HEK293 (cell line): Measurements from ENCODE around the gene ERF.

Experiments
- ATF2 ChIP-seq: fragments of 450-650 bp; formaldehyde crosslinking; IDR thresholded peaks from 2 replicates; pipeline ENCODE4 v1.5.1; 2016; ENCODE audit warnings: missing biosample characterization, missing genetic modification characterization, low read depth
- HIC1 ChIP-seq: fragments of 450-650 bp; formaldehyde crosslinking; IDR thresholded peaks from 2 replicates; pipeline ENCODE4 v1.5.1; 2016; ENCODE audit warnings: missing biosample characterization, missing genetic modification characterization
- PBX3 ChIP-seq: sonication (generic); formaldehyde crosslinking; IDR thresholded peaks from 2 replicates; pipeline ENCODE4 v1.8.1; 2022; ENCODE audit warnings: mild to moderate bottlenecking, moderate library complexity, missing genetic modification reagents
- SCRT2 ChIP-seq: fragments of 450-650 bp; formaldehyde crosslinking; IDR thresholded peaks from 2 replicates; pipeline ENCODE4 v1.5.1; 2016; ENCODE audit warnings: missing biosample characterization, missing genetic modification characterization
- TSHZ1 ChIP-seq: fragments of 450-650 bp; formaldehyde crosslinking; IDR thresholded peaks from 2 replicates; pipeline ENCODE4 v1.5.1; 2016; ENCODE audit warnings: missing biosample characterization, missing genetic modification characterization, borderline replicate concordance
- WT1 ChIP-seq: fragments of 450-650 bp; formaldehyde crosslinking; IDR thresholded peaks from 2 replicates; pipeline ENCODE4 v1.5.1; 2016; ENCODE audit warnings: missing biosample characterization, missing genetic modification characterization
- ZBTB6 ChIP-seq: fragments of 450-650 bp; formaldehyde crosslinking; IDR thresholded peaks from 2 replicates; pipeline ENCODE4 v1.5.1; 2017; ENCODE audit warnings: missing biosample characterization, missing genetic modification characterization
- ZNF133 ChIP-seq: fragments of 450-650 bp; formaldehyde crosslinking; IDR thresholded peaks from 2 replicates; pipeline ENCODE4 v1.5.1; 2016; ENCODE audit warnings: missing biosample characterization, missing genetic modification characterization
- ZNF18 ChIP-seq: fragments of 450-650 bp; formaldehyde crosslinking; IDR thresholded peaks from 2 replicates; pipeline ENCODE4 v1.5.1; 2016; ENCODE audit warnings: missing biosample characterization, missing genetic modification characterization
- ZNF184 ChIP-seq: fragments of 450-650 bp; IDR thresholded peaks from 2 replicates; pipeline ENCODE4 v1.5.1; 2018; ENCODE audit warnings: missing biosample characterization, mild to moderate bottlenecking, missing genetic modification characterization
- ZNF2 ChIP-seq: fragments of 450-650 bp; formaldehyde crosslinking; IDR thresholded peaks from 2 replicates; pipeline ENCODE4 v1.5.1; 2016; ENCODE audit warnings: missing biosample characterization, missing genetic modification characterization
- ZNF214 ChIP-seq: fragments of 450-650 bp; formaldehyde crosslinking; IDR thresholded peaks from 2 replicates; pipeline ENCODE4 v1.5.1; 2017; ENCODE audit warnings: missing biosample characterization, mild to moderate bottlenecking, missing genetic modification characterization, borderline replicate concordance
- ZNF239 ChIP-seq: fragments of 450-650 bp; formaldehyde crosslinking; IDR thresholded peaks from 2 replicates; pipeline ENCODE4 v1.5.1; 2016; ENCODE audit warnings: missing biosample characterization, missing genetic modification characterization
- ZNF311 ChIP-seq: fragments of 450-650 bp; formaldehyde crosslinking; IDR thresholded peaks from 2 replicates; pipeline ENCODE4 v1.5.1; 2017; ENCODE audit warnings: missing biosample characterization, missing genetic modification characterization, borderline replicate concordance
- ZNF335 ChIP-seq: fragments of 450-650 bp; formaldehyde crosslinking; conservative IDR thresholded peaks from 2 replicates; pipeline ENCODE4 v1.5.1; 2016; ENCODE audit warnings: missing biosample characterization, missing genetic modification characterization
- ZNF488 ChIP-seq: fragments of 450-650 bp; formaldehyde crosslinking; IDR thresholded peaks from 2 replicates; pipeline ENCODE4 v1.5.1; 2016; ENCODE audit warnings: missing biosample characterization, missing genetic modification characterization
- ZNF558 ChIP-seq: fragments of 450-650 bp; formaldehyde crosslinking; IDR thresholded peaks from 2 replicates; pipeline ENCODE4 v1.5.1; 2016; ENCODE audit warnings: missing biosample characterization, missing genetic modification characterization
- ZNF596 ChIP-seq: fragments of 450-650 bp; IDR thresholded peaks from 2 replicates; pipeline ENCODE4 v1.5.0; 2018; ENCODE audit warnings: missing biosample characterization, mild to moderate bottlenecking, missing genetic modification characterization, moderate library complexity
- ZNF639 ChIP-seq: fragments of 450-650 bp; formaldehyde crosslinking; IDR thresholded peaks from 2 replicates; pipeline ENCODE4 v1.5.1; 2016; ENCODE audit warnings: missing biosample characterization, missing genetic modification characterization
- ZNF645 ChIP-seq: fragments of 450-650 bp; formaldehyde crosslinking; IDR thresholded peaks from 2 replicates; pipeline ENCODE4; 2016; ENCODE audit warnings: missing biosample characterization, missing genetic modification characterization
- ZNF768 ChIP-seq: fragments of 450-650 bp; formaldehyde crosslinking; IDR thresholded peaks from 2 replicates; pipeline ENCODE4 v1.5.1; 2018; ENCODE audit warnings: missing biosample characterization, mild to moderate bottlenecking, missing genetic modification characterization
- ZNF776 ChIP-seq: fragments of 450-650 bp; formaldehyde crosslinking; IDR thresholded peaks from 2 replicates; pipeline ENCODE4 v1.5.0; 2017; ENCODE audit warnings: missing biosample characterization, missing genetic modification characterization, borderline replicate concordance
- ZSCAN23 ChIP-seq: fragments of 450-650 bp; formaldehyde crosslinking; IDR thresholded peaks from 2 replicates; pipeline ENCODE4 v1.5.1; 2016; ENCODE audit warnings: missing biosample characterization, missing genetic modification characterization

ERF gene

GRCh38 chr19:42242512-42243409 is 12.2 kb downstream of the ERF start, which contains the start of gene GSK3A (continued):
- no peak for TF ChIP-seq ZNF776 (tag by site-specific recombination)
- TF ChIP-seq ZNF2 (tag by site-specific recombination), result peak; percentile 26; the same call in 1 of the 2 replicates
- no peak; the same call in 1 of the 2 replicates for TF ChIP-seq ZNF18 (tag by site-specific recombination)
- TF ChIP-seq SCRT2 (tag by site-specific recombination), result peak; percentile 81
- TF ChIP-seq ZNF133 (tag by site-specific recombination), result no peak
- TF ChIP-seq ZNF335 (tag by site-specific recombination), result peak; percentile 99
- TF ChIP-seq ZNF558 (tag by site-specific recombination), result no peak
- TF ChIP-seq ZNF596 (tag by site-specific recombination), result no peak
- TF ChIP-seq ZSCAN23 (tag by site-specific recombination), result no peak
- TF ChIP-seq ZNF311, result no peak
- TF ChIP-seq ZBTB6 (tag by site-specific recombination), result peak; percentile 72
- TF ChIP-seq PBX3 (CRISPR knock-in tag), result peak; percentile 83
- TF ChIP-seq WT1 (tag by site-specific recombination), result 0 out of 2 replicates have a peak, but pooled peaks have one; percentile 21
- TF ChIP-seq ZNF639 (tag by site-specific recombination), result peak; percentile 71; the same call in 1 of the 2 replicates
- no peak for TF ChIP-seq HIC1 (tag by site-specific recombination)
- TF ChIP-seq ZNF239, result no peak
- no peak for TF ChIP-seq ZNF214 (tag by site-specific recombination)
- TF ChIP-seq ZNF184, result no peak
- no peak; the same call in 1 of the 2 replicates for TF ChIP-seq ATF2 (tag by site-specific recombination)
- TF ChIP-seq TSHZ1 (tag by site-specific recombination), result no peak
- no peak for TF ChIP-seq ZNF768 (tag by site-specific recombination)
- TF ChIP-seq ZNF488, result no peak
- TF ChIP-seq ZNF645 (tag by site-specific recombination), result no peak
